NT2/D1 (cell line): ENCODE results near the gene ZNF18.

ENCODE experiments used
- DNase-seq: peaks from one replicate; pipeline ENCODE4 v3.0.0-alpha.2; 2011; ENCODE audit warnings: low read depth, low spot score
- H3K27me3 ChIP-seq: 2 replicates; pipeline ENCODE4 v1.6.0; 2011; ENCODE audit warnings: mild to moderate bottlenecking; ENCODE audit not compliant: insufficient read length, insufficient read depth
- H3K36me3 ChIP-seq: 2 replicates; pipeline ENCODE4 v1.6.1; 2011; ENCODE audit warnings: mild to moderate bottlenecking, low read length, mixed read lengths; ENCODE audit not compliant: insufficient read depth, insufficient read length
- H3K4me1 ChIP-seq: 2 replicates; pipeline ENCODE4 v1.5.1; 2011; ENCODE audit not compliant: insufficient read depth, insufficient read length
- H3K4me3 ChIP-seq: 2 replicates; pipeline ENCODE4 v1.5.1; 2011; ENCODE audit warnings: low read depth; ENCODE audit not compliant: insufficient read length
- H3K9ac ChIP-seq: 2 replicates; pipeline ENCODE4 v1.6.0; 2011; ENCODE audit warnings: low read depth; ENCODE audit not compliant: insufficient read length
- H3K9me3 ChIP-seq: 2 replicates; pipeline ENCODE4 v1.5.1; 2011; ENCODE audit warnings: mild to moderate bottlenecking, low read length; ENCODE audit not compliant: insufficient read depth
- SUZ12 ChIP-seq: IDR thresholded peaks from 2 replicates; pipeline ENCODE4 v1.6.1; 2011; ENCODE audit not compliant: insufficient read length, insufficient read depth; ENCODE audit errors: extremely low read depth
- YY1 ChIP-seq: IDR thresholded peaks from 2 replicates; pipeline ENCODE4 v1.6.1; 2011; ENCODE audit not compliant: insufficient read length, insufficient read depth
- ZNF274 ChIP-seq: IDR thresholded peaks from 2 replicates; pipeline ENCODE4 v1.6.1; 2011; ENCODE audit warnings: mild to moderate bottlenecking, low read depth, low read length

The ZNF18 gene

GRCh38 chr17:11997147-11997971, at the start of gene ZNF18:
ZNF18 (minus strand) TSS chr17:11997475; CDS start chr17:11992829, 4,646 bp downstream.
- Histone ChIP-seq H3K9me3 (no peaks in the 10 kb centered on the region), H3K9ac (peak within 1 kb of the TSS; percentile 85), H3K4me1 (no peaks in the 10 kb centered on the region), H3K4me3 (peak within 1 kb of the TSS; percentile 76), H3K36me3 (peaks cover 4% of the 10 kb centered on the region), H3K27me3 (no peaks in the 10 kb centered on the region)
- TF ChIP-seq SUZ12 (no peak), YY1 (no peak), ZNF274 (no peak)
- peak; percentile 90 for DNase-seq

- peak; percentile 70 for DNase-seq
- no peak overlapping the region for H3K9ac ChIP-seq
- no peak for TF ChIP-seq ZNF274
- TF ChIP-seq SUZ12, result no peak
- no peak for TF ChIP-seq YY1
- no peaks in the 10 kb centered on the region for H3K9me3 ChIP-seq
- H3K4me3 ChIP-seq, result no peak overlapping the region
- no peaks in the 10 kb centered on the region for H3K4me1 ChIP-seq
- H3K27me3 ChIP-seq, result no peaks in the 10 kb centered on the region
- no peaks in the 10 kb centered on the region for H3K36me3 ChIP-seq
Observed at GRCh38 chr17:12046786-12047185, 49.5 kb upstream of the ZNF18 start.

GRCh38 chr17:12043702-12044101, 46.4 kb upstream of the ZNF18 start:
- H3K36me3 ChIP-seq, result no peaks in the 10 kb centered on the region
- no peaks in the 10 kb centered on the region for H3K4me1 ChIP-seq
- no peak for DNase-seq
- H3K9me3 ChIP-seq, result no peaks in the 10 kb centered on the region
- TF ChIP-seq SUZ12 (no peak), ZNF274 (no peak), YY1 (no peak)
- H3K27me3 ChIP-seq, result no peaks in the 10 kb centered on the region
- no peak overlapping the region for H3K4me3 ChIP-seq
- no peak overlapping the region for H3K9ac ChIP-seq

GRCh38 chr17:12041312-12041711, 44.0 kb upstream of the ZNF18 start:
- DNase-seq, result no peak

GRCh38 chr17:12040478-12040877, 43.2 kb upstream of the ZNF18 start:
- no peak overlapping the region for H3K9ac ChIP-seq
- H3K4me1 ChIP-seq, result no peaks in the 10 kb centered on the region
- TF ChIP-seq YY1 (no peak), SUZ12 (no peak), ZNF274 (no peak)
- H3K27me3 ChIP-seq, result no peaks in the 10 kb centered on the region
- H3K4me3 ChIP-seq, result no peak overlapping the region
- no peak for DNase-seq
- no peaks in the 10 kb centered on the region for H3K36me3 ChIP-seq
- H3K9me3 ChIP-seq, result no peaks in the 10 kb centered on the region

More at GRCh38 chr17:12041312-12041711, 44.0 kb upstream of the ZNF18 start:
- H3K9ac ChIP-seq, result no peak overlapping the region
- TF ChIP-seq SUZ12, result no peak
- TF ChIP-seq YY1, result no peak
- no peak for TF ChIP-seq ZNF274
- no peak overlapping the region for H3K4me3 ChIP-seq
- no peaks in the 10 kb centered on the region for H3K27me3 ChIP-seq
- H3K4me1 ChIP-seq, result no peaks in the 10 kb centered on the region
- H3K36me3 ChIP-seq, result no peaks in the 10 kb centered on the region
- no peaks in the 10 kb centered on the region for H3K9me3 ChIP-seq

- Histone ChIP-seq H3K9me3 (no peaks in the 10 kb centered on the region), H3K4me3 (no peak overlapping the region), H3K27me3 (no peaks in the 10 kb centered on the region), H3K4me1 (no peaks in the 10 kb centered on the region), H3K9ac (no peak overlapping the region), H3K36me3 (no peaks in the 10 kb centered on the region)
- DNase-seq, result no peak
- no peak for TF ChIP-seq YY1
- TF ChIP-seq SUZ12, result no peak
- no peak for TF ChIP-seq ZNF274
Observed at GRCh38 chr17:12037970-12038369, 40.7 kb upstream of the ZNF18 start.

- Histone ChIP-seq H3K27me3 (no peaks in the 10 kb centered on the region), H3K36me3 (no peaks in the 10 kb centered on the region), H3K4me1 (no peaks in the 10 kb centered on the region), H3K9ac (no peak overlapping the region), H3K4me3 (no peak overlapping the region), H3K9me3 (no peaks in the 10 kb centered on the region)
- no peak for TF ChIP-seq YY1
- no peak for TF ChIP-seq SUZ12
- TF ChIP-seq ZNF274, result no peak
- DNase-seq, result no peak
Observed at GRCh38 chr17:12035673-12036072, 38.4 kb upstream of the ZNF18 start.
